Fibroblast of lung (primary cell): Measurements from ENCODE around the gene PLEKHG7.

Experiments used
- CTCF ChIP-seq, 2 donors: IDR thresholded peaks in 1 of 2; conservative IDR thresholded peaks in 1 of 2; 1 replicate in 1 of 2; 2 replicates in 1 of 2; pipeline ENCODE4 v1.5.1; 2011 to 2012; ENCODE audit warnings: low read length in 2 of 2, control low read depth in 1 of 2, inconsistent platforms in 1 of 2, low read depth in 1 of 2, mild to moderate bottlenecking in 1 of 2
- EZH2 ChIP-seq: IDR thresholded peaks from 2 replicates; pipeline ENCODE4 v1.5.1; 2012; ENCODE audit warnings: low read length, control low read depth, mild to moderate bottlenecking; ENCODE audit errors: missing control alignments

GRCh38 chr12:92786045-92786444 lies 83.3 kb downstream of the PLEKHG7 start:
- TF ChIP-seq EZH2 (no peak), CTCF (conservative IDR thresholded peaks at IDR 0.05 in 1 of 2, IDR thresholded peaks at IDR 0.05 in 1 of 2; ENCODE audit: low read depth in 1 of 2, low read length in 2 of 2) (no peak)
